Measurements from ENCODE around the gene SLC38A11. TPM values are rescaled to one million over a fixed set of nuclear protein-coding genes. Genes with fewer than 3 reads are reported as not detected.

The SLC38A11 gene
- total and polyA plus RNA-seq, 2 donors (not counting 1 experiment from before 2014, with no cell fraction given), result 5.4 to 46.8 TPM

- CTCF ChIA-PET, result interaction anchor here (0.8 to 2.4 kb wide), 6 partner anchors 12 to 144 kb away, joined by 3 to 9 read pairs (median 4); partner anchors contain the start of gene COBLL1
- POLR2A ChIA-PET, result no interaction called here
- H3K27ac Mint-ChIP-seq, result no peak overlapping the region
- no peak for DNase-seq
- Histone ChIP-seq H3K4me3 (ENCODE audit: control extremely low read depth in 1 of 5, extremely low read depth in 1 of 5, insufficient read depth in 1 of 5, low read depth in 2 of 5, low read length in 4 of 5) (no peak overlapping the region), H3K27ac (ENCODE audit: low read length in 2 of 2) (no peak overlapping the region), H3K4me1 (ENCODE audit: control insufficient read depth in 2 of 2, insufficient read depth in 2 of 2, low read length in 2 of 2) (peaks cover 11 to 12% of the 10 kb centered on the region in 2 donors), H3K9me3 (ENCODE audit: control extremely low read depth in 1 of 3, control insufficient read depth in 2 of 3, insufficient read depth in 1 of 3, low read length in 2 of 3) (no peaks in the 10 kb centered on the region), H3K79me2 (ENCODE audit: control insufficient read depth, insufficient read depth, low read length) (no peaks in the 10 kb centered on the region), H3K4me2 (replicated peaks; ENCODE audit: low read depth, low read length, poor library complexity, severe bottlenecking) (no peak overlapping the region), H3K36me3 (replicated peaks in 1 of 2; ENCODE audit: control extremely low read depth in 1 of 2, control insufficient read depth in 1 of 2, extremely low read depth in 1 of 2, insufficient read depth in 2 of 2, low read length in 1 of 2) (no peaks in the 10 kb centered on the region), H3K9ac (ENCODE audit: low read length) (no peak overlapping the region), H4K20me1 (ENCODE audit: control insufficient read depth, insufficient read depth, low read length, poor library complexity, severe bottlenecking) (no peaks in the 10 kb centered on the region), H3K27me3 (replicated peaks in 1 of 4; ENCODE audit: control extremely low read depth in 1 of 4, control insufficient read depth in 3 of 4, insufficient read depth in 4 of 4, low read length in 3 of 4) (no peaks in the 10 kb centered on the region), H2AFZ (ENCODE audit: insufficient read depth, low read depth, low read length, poor library complexity, severe bottlenecking) (no peak overlapping the region)
- no peak overlapping the region for H3K4me3 Mint-ChIP-seq
- peaks cover 11% of the 10 kb centered on the region for H3K4me1 Mint-ChIP-seq
- no peaks in the 10 kb centered on the region for H3K27me3 Mint-ChIP-seq
- intact Hi-C loops (cut with micrococcal nuclease), result no loop called here
- 100% methylated on average over 1 of the region's 2 CpGs for WGBS (ENCODE audit: insufficient coverage)
- TF ChIP-seq EZH2 (IDR thresholded peaks at IDR 0.05; ENCODE audit: borderline replicate concordance, insufficient read depth, low read depth, low read length, poor library complexity, severe bottlenecking), result no peak
- TF ChIP-seq CTCF (IDR thresholded peaks at IDR 0.05), result no peak
- H3K9me3 Mint-ChIP-seq (ENCODE audit: insufficient read depth), result no peaks in the 10 kb centered on the region
- no peak for ATAC-seq (ENCODE audit: low read depth)
These were observed 75.3 kb downstream of the SLC38A11 start for GRCh38 chr2:164879901-164880535.

GRCh38 chr2:164877927-164878326, 77.4 kb downstream of the SLC38A11 start:
- Histone ChIP-seq H3K27me3 (replicated peaks in 1 of 4; ENCODE audit: control extremely low read depth in 1 of 4, control insufficient read depth in 3 of 4, insufficient read depth in 4 of 4, low read length in 3 of 4) (no peaks in the 10 kb centered on the region), H3K27ac (ENCODE audit: low read length in 2 of 2) (no peak overlapping the region), H3K4me3 (ENCODE audit: control extremely low read depth in 1 of 5, extremely low read depth in 1 of 5, insufficient read depth in 1 of 5, low read depth in 2 of 5, low read length in 4 of 5) (no peak overlapping the region), H4K20me1 (ENCODE audit: control insufficient read depth, insufficient read depth, low read length, poor library complexity, severe bottlenecking) (no peaks in the 10 kb centered on the region), H3K9ac (ENCODE audit: low read length) (no peak overlapping the region), H3K9me3 (ENCODE audit: control extremely low read depth in 1 of 3, control insufficient read depth in 2 of 3, insufficient read depth in 1 of 3, low read length in 2 of 3) (no peaks in the 10 kb centered on the region), H3K36me3 (replicated peaks in 1 of 2; ENCODE audit: control extremely low read depth in 1 of 2, control insufficient read depth in 1 of 2, extremely low read depth in 1 of 2, insufficient read depth in 2 of 2, low read length in 1 of 2) (no peaks in the 10 kb centered on the region), H3K79me2 (ENCODE audit: control insufficient read depth, insufficient read depth, low read length) (no peaks in the 10 kb centered on the region), H3K4me2 (replicated peaks; ENCODE audit: low read depth, low read length, poor library complexity, severe bottlenecking) (no peak overlapping the region), H2AFZ (ENCODE audit: insufficient read depth, low read depth, low read length, poor library complexity, severe bottlenecking) (no peak overlapping the region), H3K4me1 (ENCODE audit: control insufficient read depth in 2 of 2, insufficient read depth in 2 of 2, low read length in 2 of 2) (peaks cover 11 to 12% of the 10 kb centered on the region in 2 donors)
- ChIA-PET POLR2A (no interaction called here), CTCF (interaction anchor here (0.9 to 1.3 kb wide), 2 partner anchors 11 to 36 kb away, joined by 4 to 6 read pairs; no protein-coding TSS in a partner anchor)
- ATAC-seq (ENCODE audit: low read depth) (no peak), DNase-seq (no peak)
- no peak overlapping the region for H3K27ac Mint-ChIP-seq
- peaks cover 11% of the 10 kb centered on the region for H3K4me1 Mint-ChIP-seq
- H3K9me3 Mint-ChIP-seq (ENCODE audit: insufficient read depth), result no peaks in the 10 kb centered on the region
- H3K4me3 Mint-ChIP-seq, result no peak overlapping the region
- H3K27me3 Mint-ChIP-seq, result no peaks in the 10 kb centered on the region
- intact Hi-C loops (cut with micrococcal nuclease), result no loop called here
- TF ChIP-seq EZH2 (IDR thresholded peaks at IDR 0.05; ENCODE audit: borderline replicate concordance, insufficient read depth, low read depth, low read length, poor library complexity, severe bottlenecking) (no peak), CTCF (IDR thresholded peaks at IDR 0.05) (no peak)

Measured in B cell (primary cell).